ENCODE data around the gene PHB1. TPM values are rescaled to one million over a fixed set of nuclear protein-coding genes. Genes with fewer than 3 reads are reported as not detected.

Gene PHB1
- polyA plus RNA-seq, 1 donor (not counting 4 experiments of a cell fraction or from before 2014, with no cell fraction given), result 395 TPM

- TF ChIP-seq CTCF (optimal IDR thresholded peaks at IDR 0.05 in 1 of 3, IDR thresholded peaks at IDR 0.05 in 1 of 3, conservative IDR thresholded peaks at IDR 0.05 in 1 of 3; ENCODE audit: extremely low read depth in 1 of 3, insufficient read depth in 2 of 3, low read length in 3 of 3) (no peak), EZH2 (IDR thresholded peaks at IDR 0.05; ENCODE audit: low read length) (no peak)
- Histone ChIP-seq H3K9ac (ENCODE audit: control insufficient read depth, extremely low read depth, insufficient read depth, low read length) (peak overlapping the region; percentile 60), H4K20me1 (ENCODE audit: control insufficient read depth, extremely low read depth, insufficient read depth, low read length) (no peaks in the 10 kb centered on the region), H3K4me3 (ENCODE audit: control insufficient read depth in 2 of 3, extremely low read depth in 1 of 3, insufficient read depth in 2 of 3, low read depth in 1 of 3, low read length in 3 of 3) (peak overlapping the region; percentile 26 to 76 (median 74)), H3K9me3 (ENCODE audit: control insufficient read depth, low read depth, low read length) (no peaks in the 10 kb centered on the region), H3K4me2 (ENCODE audit: control insufficient read depth, extremely low read depth, insufficient read depth, low read depth, low read length) (peak overlapping the region; percentile 93), H3K79me2 (ENCODE audit: control insufficient read depth, insufficient read depth, low read length) (peaks cover 38% of the 10 kb centered on the region), H3K36me3 (ENCODE audit: control insufficient read depth in 2 of 2, extremely low read depth in 1 of 2, insufficient read depth in 2 of 2, low read length in 2 of 2) (no peaks in the 10 kb centered on the region), H3K27me3 (ENCODE audit: control insufficient read depth, extremely low read depth, insufficient read depth, low read length) (no peaks in the 10 kb centered on the region), H3K27ac (ENCODE audit: control insufficient read depth, insufficient read depth, low read length) (peak overlapping the region; percentile 69), H3K4me1 (ENCODE audit: control insufficient read depth, extremely low read depth, insufficient read depth, low read length) (peaks cover 30% of the 10 kb centered on the region), H2AFZ (ENCODE audit: control insufficient read depth, low read length) (peak overlapping the region; percentile 92), H3K9me1 (ENCODE audit: control insufficient read depth, extremely low read depth, insufficient read depth, low read length) (peaks cover 3% of the 10 kb centered on the region)
- DNase-seq (ENCODE audit: low read depth, low spot score) (no peak), FAIRE-seq (no peak)
- dilution Hi-C loops (cut with MboI; ENCODE audit: extremely low pct_ligation_motif_present, low sequenced_read_pairs), result no loop called here
Observed at GRCh38 chr17:49362723-49363117, 52.0 kb downstream of the PHB1 start.

- TF ChIP-seq EZH2 (IDR thresholded peaks at IDR 0.05; ENCODE audit: low read length) (no peak), CTCF (optimal IDR thresholded peaks at IDR 0.05 in 1 of 3, IDR thresholded peaks at IDR 0.05 in 1 of 3, conservative IDR thresholded peaks at IDR 0.05 in 1 of 3; ENCODE audit: extremely low read depth in 1 of 3, insufficient read depth in 2 of 3, low read length in 3 of 3) (no peak)
- Histone ChIP-seq H3K9me1 (ENCODE audit: control insufficient read depth, extremely low read depth, insufficient read depth, low read length) (peaks cover 3% of the 10 kb centered on the region), H2AFZ (ENCODE audit: control insufficient read depth, low read length) (peak within 1 kb of the TSS; percentile 92), H3K79me2 (ENCODE audit: control insufficient read depth, insufficient read depth, low read length) (peaks cover 43% of the 10 kb centered on the region), H4K20me1 (ENCODE audit: control insufficient read depth, extremely low read depth, insufficient read depth, low read length) (no peaks in the 10 kb centered on the region), H3K36me3 (ENCODE audit: control insufficient read depth in 2 of 2, extremely low read depth in 1 of 2, insufficient read depth in 2 of 2, low read length in 2 of 2) (no peaks in the 10 kb centered on the region), H3K27me3 (ENCODE audit: control insufficient read depth, extremely low read depth, insufficient read depth, low read length) (no peaks in the 10 kb centered on the region), H3K9ac (ENCODE audit: control insufficient read depth, extremely low read depth, insufficient read depth, low read length) (peak within 1 kb of the TSS; percentile 87), H3K9me3 (ENCODE audit: control insufficient read depth, low read depth, low read length) (no peaks in the 10 kb centered on the region), H3K4me1 (ENCODE audit: control insufficient read depth, extremely low read depth, insufficient read depth, low read length) (peaks cover 30% of the 10 kb centered on the region), H3K4me2 (ENCODE audit: control insufficient read depth, extremely low read depth, insufficient read depth, low read depth, low read length) (peak within 1 kb of the TSS; percentile 93), H3K4me3 (ENCODE audit: control insufficient read depth in 2 of 3, extremely low read depth in 1 of 3, insufficient read depth in 2 of 3, low read depth in 1 of 3, low read length in 3 of 3) (peak within 1 kb of the TSS; percentile 74 to 94 (median 78)), H3K27ac (ENCODE audit: control insufficient read depth, insufficient read depth, low read length) (peak within 1 kb of the TSS; percentile 69)
- no peak for FAIRE-seq
- DNase-seq (ENCODE audit: low read depth, low spot score), result peak; percentile 73
- dilution Hi-C loops (cut with MboI; ENCODE audit: extremely low pct_ligation_motif_present, low sequenced_read_pairs), result no loop called here
Observed at GRCh38 chr17:49361902-49362722, 52.6 kb downstream of the PHB1 start, which contains the start of gene ZNF652. ZNF652 (minus strand) TSS chr17:49362250; CDS start chr17:49317725, 44,525 bp downstream.

Measured in keratinocyte (primary cell).